ENCODE data around the gene CBX1. TPM values are rescaled to one million over a fixed set of nuclear protein-coding genes. Genes with fewer than 3 reads are reported as not detected.

CBX1 gene
- total and polyA plus RNA-seq, 2 of the 13 experiments (the other 11 are each of a cell fraction or from before 2014, with no cell fraction given): 17.8 to 108 TPM

DNA sequence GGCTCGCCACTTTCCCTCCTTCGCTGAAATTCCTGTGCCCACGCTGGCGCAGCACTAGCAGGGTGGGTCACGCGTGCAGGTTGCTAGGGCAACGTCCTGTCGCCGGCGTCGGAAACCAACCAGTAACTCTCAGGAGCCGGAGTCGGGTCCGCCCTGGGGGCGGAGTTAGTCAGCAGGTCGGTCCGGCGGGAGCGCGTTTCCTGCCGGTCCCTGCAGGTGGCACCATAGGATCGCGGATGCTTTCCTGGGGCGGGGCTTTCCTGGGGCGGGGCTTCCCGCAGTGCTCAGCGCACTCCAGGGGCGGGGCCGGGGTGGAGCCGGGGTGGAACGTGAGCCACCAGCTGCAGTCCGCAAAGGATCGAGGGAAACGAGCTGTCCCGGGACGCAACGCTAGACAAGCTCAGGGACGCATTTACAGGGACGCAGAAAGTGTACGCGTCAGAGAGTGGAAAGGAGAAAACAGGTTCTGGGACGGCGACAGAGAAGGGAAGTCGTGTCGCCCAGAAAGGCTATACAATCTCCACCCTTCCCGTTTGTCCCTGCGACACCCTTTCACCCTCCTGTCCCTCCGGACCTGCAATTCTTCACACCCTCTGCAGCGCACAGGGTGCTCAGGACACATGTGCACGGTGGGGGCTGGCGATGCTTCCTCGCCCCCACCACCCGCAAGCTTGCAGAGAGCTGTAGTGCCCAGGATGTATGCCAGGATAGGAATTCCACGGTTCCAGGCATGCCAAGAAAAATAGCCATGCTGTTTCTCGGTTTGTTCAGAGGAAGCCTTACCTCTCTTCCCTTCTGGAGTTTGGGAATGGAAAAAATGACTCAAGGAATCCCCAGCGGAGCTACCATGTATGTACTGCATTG, 76.0 kb downstream of the CBX1 start (continued):
- TF ChIP-seq HOXA9 (CRISPR knock-in tag; IDR thresholded peaks at IDR 0.05; ENCODE audit: borderline replicate concordance) (no peak), ARNT2 (CRISPR knock-in tag; IDR thresholded peaks at IDR 0.05; ENCODE audit: low read depth) (no peak; the same call in none of the 2 replicates), KDM5B (CRISPR knock-in tag; IDR thresholded peaks at IDR 0.05; ENCODE audit: borderline replicate concordance) (no peak), MEIS2 (CRISPR knock-in tag; IDR thresholded peaks at IDR 0.05) (peak; percentile 63; the same call in 1 of the 2 replicates), KMT2A (CRISPR knock-in tag; IDR thresholded peaks at IDR 0.05) (peak; percentile 53), ZNF10 (CRISPR knock-in tag; IDR thresholded peaks at IDR 0.05; ENCODE audit: borderline replicate concordance, low read depth) (no peak), TP53 (CRISPR knock-in tag; conservative IDR thresholded peaks at IDR 0.05) (no peak), ZNF354B (CRISPR knock-in tag; IDR thresholded peaks at IDR 0.05) (no peak), FOXK1 (CRISPR knock-in tag; IDR thresholded peaks at IDR 0.05; ENCODE audit: borderline replicate concordance, low read depth) (peak; percentile 20; the same call in 1 of the 2 replicates), FOXO1 (CRISPR knock-in tag; IDR thresholded peaks at IDR 0.05) (peak; percentile 6; the same call in 1 of the 2 replicates), ZNF790 (CRISPR knock-in tag; IDR thresholded peaks at IDR 0.05; ENCODE audit: borderline replicate concordance) (no peak), HMG20B (CRISPR knock-in tag; conservative IDR thresholded peaks at IDR 0.05) (peak; percentile 28; the same call in 1 of the 2 replicates), JUND (CRISPR knock-in tag; IDR thresholded peaks at IDR 0.05) (no peak), ZNF720 (CRISPR knock-in tag; IDR thresholded peaks at IDR 0.05) (no peak), NR2F1 (CRISPR knock-in tag; IDR thresholded peaks at IDR 0.05) (no peak), JUN (CRISPR knock-in tag; IDR thresholded peaks at IDR 0.05) (no peak), FOSL2 (CRISPR knock-in tag; IDR thresholded peaks at IDR 0.05) (peak; percentile 51), RARA (CRISPR knock-in tag; IDR thresholded peaks at IDR 0.05) (peak; percentile 23; the same call in 1 of the 2 replicates), SP1 (IDR thresholded peaks at IDR 0.05) (no peak), SP1 (CRISPR knock-in tag; IDR thresholded peaks at IDR 0.05) (peak; percentile 91)
- TF ChIP-seq, protein P1, sequence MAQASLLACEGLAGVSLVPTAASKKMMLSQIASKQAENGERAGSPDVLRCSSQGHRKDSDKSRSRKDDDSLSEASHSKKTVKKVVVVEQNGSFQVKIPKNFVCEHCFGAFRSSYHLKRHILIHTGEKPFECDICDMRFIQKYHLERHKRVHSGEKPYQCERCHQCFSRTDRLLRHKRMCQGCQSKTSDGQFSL (CRISPR knock-in tag; IDR thresholded peaks at IDR 0.05): no peak
- TF ChIP-seq, protein P2, sequence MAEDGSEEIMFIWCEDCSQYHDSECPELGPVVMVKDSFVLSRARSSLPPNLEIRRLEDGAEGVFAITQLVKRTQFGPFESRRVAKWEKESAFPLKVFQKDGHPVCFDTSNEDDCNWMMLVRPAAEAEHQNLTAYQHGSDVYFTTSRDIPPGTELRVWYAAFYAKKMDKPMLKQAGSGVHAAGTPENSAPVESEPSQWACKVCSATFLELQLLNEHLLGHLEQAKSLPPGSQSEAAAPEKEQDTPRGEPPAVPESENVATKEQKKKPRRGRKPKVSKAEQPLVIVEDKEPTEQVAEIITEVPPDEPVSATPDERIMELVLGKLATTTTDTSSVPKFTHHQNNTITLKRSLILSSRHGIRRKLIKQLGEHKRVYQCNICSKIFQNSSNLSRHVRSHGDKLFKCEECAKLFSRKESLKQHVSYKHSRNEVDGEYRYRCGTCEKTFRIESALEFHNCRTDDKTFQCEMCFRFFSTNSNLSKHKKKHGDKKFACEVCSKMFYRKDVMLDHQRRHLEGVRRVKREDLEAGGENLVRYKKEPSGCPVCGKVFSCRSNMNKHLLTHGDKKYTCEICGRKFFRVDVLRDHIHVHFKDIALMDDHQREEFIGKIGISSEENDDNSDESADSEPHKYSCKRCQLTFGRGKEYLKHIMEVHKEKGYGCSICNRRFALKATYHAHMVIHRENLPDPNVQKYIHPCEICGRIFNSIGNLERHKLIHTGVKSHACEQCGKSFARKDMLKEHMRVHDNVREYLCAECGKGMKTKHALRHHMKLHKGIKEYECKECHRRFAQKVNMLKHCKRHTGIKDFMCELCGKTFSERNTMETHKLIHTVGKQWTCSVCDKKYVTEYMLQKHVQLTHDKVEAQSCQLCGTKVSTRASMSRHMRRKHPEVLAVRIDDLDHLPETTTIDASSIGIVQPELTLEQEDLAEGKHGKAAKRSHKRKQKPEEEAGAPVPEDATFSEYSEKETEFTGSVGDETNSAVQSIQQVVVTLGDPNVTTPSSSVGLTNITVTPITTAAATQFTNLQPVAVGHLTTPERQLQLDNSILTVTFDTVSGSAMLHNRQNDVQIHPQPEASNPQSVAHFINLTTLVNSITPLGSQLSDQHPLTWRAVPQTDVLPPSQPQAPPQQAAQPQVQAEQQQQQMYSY (CRISPR knock-in tag; IDR thresholded peaks at IDR 0.05): no peak
- TF ChIP-seq, protein P3, sequence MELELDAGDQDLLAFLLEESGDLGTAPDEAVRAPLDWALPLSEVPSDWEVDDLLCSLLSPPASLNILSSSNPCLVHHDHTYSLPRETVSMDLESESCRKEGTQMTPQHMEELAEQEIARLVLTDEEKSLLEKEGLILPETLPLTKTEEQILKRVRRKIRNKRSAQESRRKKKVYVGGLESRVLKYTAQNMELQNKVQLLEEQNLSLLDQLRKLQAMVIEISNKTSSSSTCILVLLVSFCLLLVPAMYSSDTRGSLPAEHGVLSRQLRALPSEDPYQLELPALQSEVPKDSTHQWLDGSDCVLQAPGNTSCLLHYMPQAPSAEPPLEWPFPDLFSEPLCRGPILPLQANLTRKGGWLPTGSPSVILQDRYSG (CRISPR knock-in tag; IDR thresholded peaks at IDR 0.05): no peak
- TF ChIP-seq, protein P4, sequence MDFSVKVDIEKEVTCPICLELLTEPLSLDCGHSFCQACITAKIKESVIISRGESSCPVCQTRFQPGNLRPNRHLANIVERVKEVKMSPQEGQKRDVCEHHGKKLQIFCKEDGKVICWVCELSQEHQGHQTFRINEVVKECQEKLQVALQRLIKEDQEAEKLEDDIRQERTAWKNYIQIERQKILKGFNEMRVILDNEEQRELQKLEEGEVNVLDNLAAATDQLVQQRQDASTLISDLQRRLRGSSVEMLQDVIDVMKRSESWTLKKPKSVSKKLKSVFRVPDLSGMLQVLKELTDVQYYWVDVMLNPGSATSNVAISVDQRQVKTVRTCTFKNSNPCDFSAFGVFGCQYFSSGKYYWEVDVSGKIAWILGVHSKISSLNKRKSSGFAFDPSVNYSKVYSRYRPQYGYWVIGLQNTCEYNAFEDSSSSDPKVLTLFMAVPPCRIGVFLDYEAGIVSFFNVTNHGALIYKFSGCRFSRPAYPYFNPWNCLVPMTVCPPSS (IDR thresholded peaks at IDR 0.05): no peak
- TF ChIP-seq, protein P5, sequence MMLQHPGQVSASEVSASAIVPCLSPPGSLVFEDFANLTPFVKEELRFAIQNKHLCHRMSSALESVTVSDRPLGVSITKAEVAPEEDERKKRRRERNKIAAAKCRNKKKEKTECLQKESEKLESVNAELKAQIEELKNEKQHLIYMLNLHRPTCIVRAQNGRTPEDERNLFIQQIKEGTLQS (CRISPR knock-in tag; IDR thresholded peaks at IDR 0.05): no peak
